HFFc6 (cell line): ENCODE results near the gene CORO7. TPM values are rescaled to one million over a fixed set of nuclear protein-coding genes. Genes with fewer than 3 reads are reported as not detected.

Experiments used
- DNase-seq: peaks from one replicate; pipeline ENCODE4 v3.0.0-alpha.2; 2018
- H3K27ac Mint-ChIP-seq: 2 replicates; pipeline ENCODE4 v1.8.0; 2020; ENCODE audit warnings: mild to moderate bottlenecking, mixed read lengths
- H3K27me3 Mint-ChIP-seq: 2 replicates; pipeline ENCODE4 v1.8.0; 2021; ENCODE audit warnings: mild to moderate bottlenecking, moderate library complexity, mixed read lengths; ENCODE audit not compliant: insufficient read depth
- H3K36me3 Mint-ChIP-seq: 2 replicates; pipeline ENCODE4 v1.8.0; 2021; ENCODE audit warnings: low read depth, mixed read lengths
- H3K4me1 Mint-ChIP-seq: 2 replicates; pipeline ENCODE4 v1.8.0; 2020; ENCODE audit warnings: low read depth, mixed read lengths
- H3K4me3 Mint-ChIP-seq: 2 replicates; pipeline ENCODE4 v1.8.0; 2020; ENCODE audit warnings: mild to moderate bottlenecking, moderate library complexity, mixed read lengths
- H3K9me3 Mint-ChIP-seq: 2 replicates; pipeline ENCODE4 v1.8.0; 2020; ENCODE audit warnings: mild to moderate bottlenecking, mixed read lengths
- total RNA-seq, 6 experiments: library from RNA; stranded (reverse); fragmentation: NEBNext Ultra II Directional; extraction: Animal tissue kit (Norgen Biotek cat#: 25700); gene quantifications; 2 replicates in 1 of 6; 3 replicates in 5 of 6; pipeline ENCODE4 v1.2.3, GENCODE V29; 2021
- TF ChIP-seq, protein P1 (sequence below): fragments of 200-600 bp; sonication (generic); IDR thresholded peaks from 2 replicates; pipeline ENCODE4 v1.5.0; 2021; ENCODE audit warnings: antibody characterized with exemption, mild to moderate bottlenecking

CORO7 gene
- total RNA-seq, 6 experiments from 2014 or later = 12.1 to 20.9 (median 17.2) TPM

DNA sequence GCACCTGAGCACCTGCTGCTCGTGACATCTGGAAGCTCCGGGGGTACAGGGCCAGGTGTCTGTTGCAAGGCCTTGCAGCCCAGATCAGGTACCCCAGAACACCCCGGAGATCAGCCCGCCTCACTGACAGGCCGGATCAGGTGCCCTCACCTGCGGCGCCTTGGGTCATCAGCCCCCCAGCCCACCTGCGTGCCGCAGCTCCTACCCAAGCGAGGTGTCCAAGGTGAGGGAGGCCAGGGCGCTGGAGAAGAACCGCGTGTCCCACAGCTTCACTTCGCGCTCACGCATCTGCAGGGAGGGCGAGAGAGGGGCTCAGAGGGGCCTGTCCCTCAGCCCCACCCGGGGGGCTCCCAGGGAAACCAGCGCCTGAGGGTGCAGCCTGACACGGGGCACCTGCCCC, 28.6 kb downstream of the CORO7 start:
- peak overlapping the region; percentile 15; the same call in 1 of the 2 replicates for H3K4me3 Mint-ChIP-seq
- H3K27me3 Mint-ChIP-seq = peaks cover 34% of the 10 kb centered on the region
- DNase-seq = no peak
- TF ChIP-seq, protein P1, sequence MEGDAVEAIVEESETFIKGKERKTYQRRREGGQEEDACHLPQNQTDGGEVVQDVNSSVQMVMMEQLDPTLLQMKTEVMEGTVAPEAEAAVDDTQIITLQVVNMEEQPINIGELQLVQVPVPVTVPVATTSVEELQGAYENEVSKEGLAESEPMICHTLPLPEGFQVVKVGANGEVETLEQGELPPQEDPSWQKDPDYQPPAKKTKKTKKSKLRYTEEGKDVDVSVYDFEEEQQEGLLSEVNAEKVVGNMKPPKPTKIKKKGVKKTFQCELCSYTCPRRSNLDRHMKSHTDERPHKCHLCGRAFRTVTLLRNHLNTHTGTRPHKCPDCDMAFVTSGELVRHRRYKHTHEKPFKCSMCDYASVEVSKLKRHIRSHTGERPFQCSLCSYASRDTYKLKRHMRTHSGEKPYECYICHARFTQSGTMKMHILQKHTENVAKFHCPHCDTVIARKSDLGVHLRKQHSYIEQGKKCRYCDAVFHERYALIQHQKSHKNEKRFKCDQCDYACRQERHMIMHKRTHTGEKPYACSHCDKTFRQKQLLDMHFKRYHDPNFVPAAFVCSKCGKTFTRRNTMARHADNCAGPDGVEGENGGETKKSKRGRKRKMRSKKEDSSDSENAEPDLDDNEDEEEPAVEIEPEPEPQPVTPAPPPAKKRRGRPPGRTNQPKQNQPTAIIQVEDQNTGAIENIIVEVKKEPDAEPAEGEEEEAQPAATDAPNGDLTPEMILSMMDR = no peak
- H3K4me1 Mint-ChIP-seq = peaks cover 66% of the 10 kb centered on the region
- no peaks in the 10 kb centered on the region for H3K36me3 Mint-ChIP-seq
- peaks cover 6% of the 10 kb centered on the region; the same call in 1 of the 2 replicates for H3K9me3 Mint-ChIP-seq
- H3K27ac Mint-ChIP-seq = no peak overlapping the region; the same call in 1 of the 2 replicates

DNA sequence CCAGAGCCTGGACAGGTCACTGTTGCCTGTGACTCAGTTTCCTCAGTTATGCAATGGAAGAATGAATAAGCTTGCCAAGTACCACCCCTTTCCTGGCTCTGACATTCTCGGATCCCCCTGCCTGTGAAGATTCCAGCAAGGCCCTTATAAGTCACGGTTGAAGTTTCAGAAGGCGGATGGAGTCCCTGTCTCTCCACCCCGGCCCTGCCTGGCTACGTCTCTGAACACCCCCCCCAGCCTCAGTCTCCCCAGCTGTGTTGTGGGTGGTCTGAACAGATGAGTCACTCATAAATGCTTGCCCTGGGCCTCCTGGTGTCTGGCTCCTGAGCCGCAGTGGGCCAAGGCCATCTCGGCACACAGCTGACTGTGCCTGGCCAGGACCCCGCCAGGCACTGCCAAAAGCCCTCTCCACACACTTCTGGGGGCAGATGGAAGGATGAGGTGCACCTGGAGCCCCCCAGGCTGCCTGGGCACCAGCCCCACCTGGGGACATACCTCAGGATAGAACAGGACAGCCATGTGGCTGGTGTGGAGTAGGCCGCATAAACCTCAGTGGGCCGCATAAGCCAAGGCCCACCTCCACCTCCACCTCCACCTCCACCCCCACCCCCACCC, 29.3 kb downstream of the CORO7 start:
- peak; percentile 12 for DNase-seq
- Mint-ChIP-seq H3K9me3 (peaks cover 6% of the 10 kb centered on the region; the same call in 1 of the 2 replicates), H3K4me1 (peaks cover 58% of the 10 kb centered on the region), H3K4me3 (peak overlapping the region; percentile 63), H3K27ac (peak overlapping the region; percentile 89), H3K36me3 (no peaks in the 10 kb centered on the region), H3K27me3 (peaks cover 35% of the 10 kb centered on the region)
- TF ChIP-seq, protein P1 = no peak

DNA sequence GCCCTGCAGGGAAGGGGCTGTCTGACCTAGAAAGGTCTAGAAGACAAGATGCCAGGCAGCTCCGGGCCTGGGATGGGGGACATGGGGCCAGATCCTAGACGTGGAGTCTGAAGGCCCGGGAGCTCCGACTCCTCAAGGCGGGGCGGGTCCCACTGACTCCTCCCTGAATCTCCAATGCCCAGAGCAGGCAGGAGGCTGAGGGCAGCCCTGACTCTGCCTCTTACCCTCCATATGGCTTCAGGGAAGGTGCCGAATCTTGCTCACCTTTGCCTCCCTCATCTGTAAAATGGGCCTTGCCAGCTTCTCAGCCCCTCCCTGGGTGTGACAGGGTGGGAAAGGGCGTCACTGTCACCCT, 30.0 kb downstream of the CORO7 start:
- no peaks in the 10 kb centered on the region for H3K36me3 Mint-ChIP-seq
- H3K27me3 Mint-ChIP-seq = peaks cover 35% of the 10 kb centered on the region
- TF ChIP-seq, protein P1 = no peak
- peak overlapping the region; percentile 89 for H3K27ac Mint-ChIP-seq
- DNase-seq = peak; percentile 55
- peak overlapping the region; percentile 63 for H3K4me3 Mint-ChIP-seq
- peaks cover 6% of the 10 kb centered on the region; the same call in 1 of the 2 replicates for H3K9me3 Mint-ChIP-seq
- peaks cover 57% of the 10 kb centered on the region for H3K4me1 Mint-ChIP-seq

DNA sequence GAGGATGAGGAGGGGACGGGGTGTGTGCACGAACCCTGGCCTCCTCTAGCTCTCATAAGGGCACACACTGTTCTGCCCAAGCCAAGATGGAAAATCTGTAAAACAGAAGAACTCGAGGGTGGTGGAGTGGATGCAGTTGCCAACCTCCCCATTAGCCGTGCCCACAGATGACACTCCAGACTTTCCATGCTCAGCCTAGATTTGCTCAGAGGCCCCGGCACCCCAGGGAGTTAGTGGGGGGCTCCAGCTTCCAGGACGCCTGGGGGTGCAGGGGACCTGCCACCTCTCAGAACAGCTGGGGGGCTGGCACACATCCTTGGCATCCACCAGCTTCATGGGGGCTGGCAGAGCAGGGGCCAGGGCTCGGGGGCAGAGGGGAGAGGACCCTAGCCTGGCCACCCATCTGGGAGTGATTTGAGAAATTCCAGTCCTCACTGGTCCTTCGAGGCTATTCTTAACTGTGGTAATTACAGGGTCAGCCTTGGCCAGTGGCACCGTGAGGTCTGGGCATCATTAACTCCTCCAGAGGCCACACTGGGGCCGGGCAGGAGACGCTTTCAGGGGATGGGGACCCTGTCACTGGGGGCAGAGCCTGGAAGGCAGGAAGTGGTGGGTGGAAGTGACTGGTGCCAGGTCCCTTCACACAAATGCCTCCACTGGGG, 30.5 kb downstream of the CORO7 start:
- DNase-seq = peak; percentile 35
- H3K9me3 Mint-ChIP-seq = peaks cover 6% of the 10 kb centered on the region; the same call in 1 of the 2 replicates
- TF ChIP-seq, protein P1 = no peak
- H3K36me3 Mint-ChIP-seq = no peaks in the 10 kb centered on the region
- peaks cover 57% of the 10 kb centered on the region for H3K4me1 Mint-ChIP-seq
- H3K27me3 Mint-ChIP-seq = peaks cover 35% of the 10 kb centered on the region
- H3K27ac Mint-ChIP-seq = peak overlapping the region; percentile 89
- H3K4me3 Mint-ChIP-seq = peak overlapping the region; percentile 45; the same call in 1 of the 2 replicates

DNA sequence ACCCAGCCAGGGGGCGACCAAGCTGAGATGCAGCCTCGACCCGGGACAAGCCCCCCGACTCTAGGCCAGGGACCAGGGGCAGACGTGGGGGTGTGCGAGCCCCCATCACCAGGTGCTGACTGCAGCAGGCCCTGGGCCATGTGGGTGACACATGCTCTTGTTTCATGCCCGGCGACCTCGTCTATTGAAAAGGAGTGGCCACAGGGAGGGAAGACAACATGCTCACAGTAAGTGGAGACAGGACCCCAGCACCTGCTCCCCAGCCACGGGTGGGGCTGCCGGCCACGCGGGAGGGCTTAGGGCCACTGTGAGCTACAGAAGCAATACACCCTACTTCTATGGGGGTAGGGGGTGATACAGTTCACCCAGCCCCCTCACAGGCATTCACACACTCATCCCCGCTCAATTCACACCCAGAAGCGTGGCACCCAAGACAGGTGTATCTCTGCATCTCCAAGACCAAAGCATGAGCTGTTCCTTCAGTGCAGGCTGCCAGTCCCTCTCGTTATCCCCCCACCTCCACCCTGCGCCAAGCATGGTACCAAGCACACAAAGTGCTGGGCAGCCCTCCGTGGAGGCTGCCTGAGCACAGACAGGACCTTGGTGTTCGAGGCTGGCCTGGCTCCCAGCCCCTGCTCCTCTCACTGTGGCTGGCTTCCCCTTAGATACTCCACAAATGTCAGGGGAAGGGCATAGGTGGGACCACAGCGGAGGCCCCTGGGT, 31.2 kb downstream of the CORO7 start:
- peak overlapping the region; percentile 15; the same call in 1 of the 2 replicates for H3K4me3 Mint-ChIP-seq
- DNase-seq = peak; percentile 38
- H3K27me3 Mint-ChIP-seq = peaks cover 35% of the 10 kb centered on the region
- TF ChIP-seq, protein P1 = no peak
- H3K36me3 Mint-ChIP-seq = no peaks in the 10 kb centered on the region
- H3K9me3 Mint-ChIP-seq = peaks cover 6% of the 10 kb centered on the region; the same call in 1 of the 2 replicates
- peaks cover 63% of the 10 kb centered on the region for H3K4me1 Mint-ChIP-seq
- H3K27ac Mint-ChIP-seq = peak overlapping the region; percentile 89
